HEK293 (cell line): ENCODE measurements around the gene CDK17.

ENCODE experiments used
- CTCF ChIA-PET: fragments of 350-600 bp; formaldehyde crosslinking; extraction: SDS; loops from one replicate; lab custom pipeline; 2021; ENCODE audit warnings: antibody characterized with exemption; lab: Yijun Ruan, JAX
- POLR2A ChIA-PET: fragments of 300-600 bp; formaldehyde crosslinking; extraction: SDS; loops from one replicate; lab custom pipeline; 2020; ENCODE audit warnings: antibody characterized with exemption, inconsistent platforms; lab: Yijun Ruan, JAX
- H3K27ac ChIP-seq: fragments of 200-500 bp; sonication (Bioruptor generic); 2 replicates; pipeline ENCODE4 v1.5.1; 2014; ENCODE audit warnings: low read depth, low read length, control low read depth, inconsistent platforms; ENCODE audit errors: extremely low read depth
- H3K36me3 ChIP-seq, 2 experiments: fragments of 200-500 bp in 1 of 2; sonication (Bioruptor generic) in 1 of 2; 1 replicate in 1 of 2; 2 replicates in 1 of 2; pipeline ENCODE4 v1.5.1; 2014 to 2017; ENCODE audit warnings: inconsistent platforms in 2 of 2, low read length in 2 of 2; ENCODE audit not compliant: control insufficient read depth in 2 of 2, insufficient read depth in 1 of 2
- H3K4me1 ChIP-seq: fragments of 200-500 bp; sonication (Bioruptor generic); 2 replicates; pipeline ENCODE4 v1.5.1; 2014; ENCODE audit warnings: mild to moderate bottlenecking, low read length, inconsistent platforms; ENCODE audit not compliant: control insufficient read depth, insufficient read depth
- H3K4me3 ChIP-seq: 2 replicates; pipeline ENCODE4 v1.5.1; 2011; ENCODE audit warnings: low read depth, mild to moderate bottlenecking, control low read depth, low read length, moderate library complexity
- H3K9me3 ChIP-seq: fragments of 200-500 bp; sonication (Bioruptor generic); 2 replicates; pipeline ENCODE4 v1.5.1; 2014; ENCODE audit warnings: low read depth, low read length, inconsistent platforms; ENCODE audit not compliant: control insufficient read depth, insufficient read depth
- EGR2 ChIP-seq: fragments of 450-650 bp; formaldehyde crosslinking; IDR thresholded peaks from 2 replicates; pipeline ENCODE4 v1.5.1; 2016; ENCODE audit warnings: low read depth, missing biosample characterization, missing genetic modification characterization
- ELK4 ChIP-seq: IDR thresholded peaks from 2 replicates; pipeline ENCODE4 v1.6.1; 2011; ENCODE audit warnings: mild to moderate bottlenecking, low read depth, low read length, borderline replicate concordance
- KLF16 ChIP-seq: fragments of 450-650 bp; formaldehyde crosslinking; IDR thresholded peaks from 2 replicates; pipeline ENCODE4 v1.5.1; 2017; ENCODE audit warnings: missing biosample characterization, missing genetic modification characterization
- PATZ1 ChIP-seq: fragments of 450-650 bp; formaldehyde crosslinking; IDR thresholded peaks from 2 replicates; pipeline ENCODE4 v1.5.1; 2016; ENCODE audit warnings: missing biosample characterization, missing genetic modification characterization
- SP2 ChIP-seq: fragments of 450-650 bp; formaldehyde crosslinking; IDR thresholded peaks from 2 replicates; pipeline ENCODE4 v1.5.1; 2016; ENCODE audit warnings: missing biosample characterization, missing genetic modification characterization
- SP7 ChIP-seq: fragments of 450-650 bp; formaldehyde crosslinking; IDR thresholded peaks from 2 replicates; pipeline ENCODE4 v1.5.1; 2016; ENCODE audit warnings: missing biosample characterization, missing genetic modification characterization
- TSHZ1 ChIP-seq: fragments of 450-650 bp; formaldehyde crosslinking; IDR thresholded peaks from 2 replicates; pipeline ENCODE4 v1.5.1; 2016; ENCODE audit warnings: missing biosample characterization, missing genetic modification characterization, borderline replicate concordance
- YY1 ChIP-seq: fragments of 450-650 bp; formaldehyde crosslinking; IDR thresholded peaks from 2 replicates; pipeline ENCODE4 v1.5.1; 2018; ENCODE audit warnings: missing biosample characterization, missing genetic modification characterization
- ZBTB17 ChIP-seq: fragments of 450-650 bp; formaldehyde crosslinking; IDR thresholded peaks from 2 replicates; pipeline ENCODE4 v1.5.1; 2016; ENCODE audit warnings: missing biosample characterization, missing genetic modification characterization
- ZBTB20 ChIP-seq: fragments of 450-650 bp; formaldehyde crosslinking; IDR thresholded peaks from 2 replicates; pipeline ENCODE4 v1.5.1; 2016; ENCODE audit warnings: missing biosample characterization, missing genetic modification characterization
- ZBTB48 ChIP-seq: fragments of 450-650 bp; formaldehyde crosslinking; IDR thresholded peaks from 2 replicates; pipeline ENCODE4 v1.5.1; 2016; ENCODE audit warnings: missing biosample characterization, missing genetic modification characterization
- ZBTB49 ChIP-seq: fragments of 450-650 bp; formaldehyde crosslinking; IDR thresholded peaks from 2 replicates; pipeline ENCODE4 v1.5.1; 2016; ENCODE audit warnings: missing biosample characterization, missing genetic modification characterization, low read depth
- ZEB2 ChIP-seq: fragments of 450-650 bp; formaldehyde crosslinking; IDR thresholded peaks from 2 replicates; pipeline ENCODE4 v1.5.1; 2016; ENCODE audit warnings: missing biosample characterization, missing genetic modification characterization
- ZNF133 ChIP-seq: fragments of 450-650 bp; formaldehyde crosslinking; IDR thresholded peaks from 2 replicates; pipeline ENCODE4 v1.5.1; 2016; ENCODE audit warnings: missing biosample characterization, missing genetic modification characterization
- ZNF324 ChIP-seq: fragments of 450-650 bp; formaldehyde crosslinking; IDR thresholded peaks from 2 replicates; pipeline ENCODE4 v1.5.1; 2016; ENCODE audit warnings: missing biosample characterization, missing genetic modification characterization
- ZNF341 ChIP-seq: fragments of 450-650 bp; formaldehyde crosslinking; IDR thresholded peaks from 2 replicates; pipeline ENCODE4; 2016; ENCODE audit warnings: low read depth, missing biosample characterization, missing genetic modification characterization
- ZNF501 ChIP-seq: fragments of 450-650 bp; formaldehyde crosslinking; IDR thresholded peaks from 2 replicates; pipeline ENCODE4 v1.5.1; 2016; ENCODE audit warnings: missing biosample characterization, missing genetic modification characterization
- ZNF561 ChIP-seq: fragments of 450-650 bp; IDR thresholded peaks from 2 replicates; pipeline ENCODE4 v1.5.1; 2018; ENCODE audit warnings: missing biosample characterization, missing genetic modification characterization, borderline replicate concordance
- ZNF600 ChIP-seq: fragments of 450-650 bp; formaldehyde crosslinking; IDR thresholded peaks from 2 replicates; pipeline ENCODE4 v1.5.1; 2016; ENCODE audit warnings: missing biosample characterization, missing genetic modification characterization
- ZNF707 ChIP-seq: fragments of 450-650 bp; formaldehyde crosslinking; IDR thresholded peaks from 2 replicates; pipeline ENCODE4 v1.5.1; 2016; ENCODE audit warnings: missing biosample characterization, missing genetic modification characterization
- ZXDB ChIP-seq: fragments of 450-650 bp; formaldehyde crosslinking; IDR thresholded peaks from 2 replicates; pipeline ENCODE4 v1.5.1; 2016; ENCODE audit warnings: missing biosample characterization, missing genetic modification characterization

The CDK17 gene

GRCh38 chr12:96315741-96316481 is 84.3 kb downstream of the CDK17 start (continued):
- TF ChIP-seq ZXDB, result peak; percentile 74
- peak; percentile 30; the same call in 1 of the 2 replicates for TF ChIP-seq KLF16
- peak; percentile 71 for TF ChIP-seq ZBTB20 (tag by site-specific recombination)
- TF ChIP-seq ZNF501, result peak; percentile 82; the same call in 1 of the 2 replicates
- peak; percentile 55 for TF ChIP-seq YY1 (tag by site-specific recombination)
- 0 out of 2 replicates have a peak, but pooled peaks have one; percentile 21 for TF ChIP-seq ZNF561 (tag by site-specific recombination)
- 0 out of 2 replicates have a peak, but pooled peaks have one; percentile 47 for TF ChIP-seq ZNF324 (tag by site-specific recombination)
- peak; percentile 74 for TF ChIP-seq EGR2 (tag by site-specific recombination)
- peak; percentile 87 for TF ChIP-seq ZBTB48 (tag by site-specific recombination)
- TF ChIP-seq ZEB2 (tag by site-specific recombination), result peak; percentile 77
- 0 out of 2 replicates have a peak, but pooled peaks have one; percentile 20 for TF ChIP-seq PATZ1 (tag by site-specific recombination)
- peak; percentile 95 for TF ChIP-seq ZNF341 (tag by site-specific recombination)
- TF ChIP-seq ZNF133, result 0 out of 2 replicates have a peak, but pooled peaks have one; percentile 13
- TF ChIP-seq ZNF600 (tag by site-specific recombination), result peak; percentile 57; the same call in 1 of the 2 replicates
- peak; percentile 69 for TF ChIP-seq SP7 (tag by site-specific recombination)
- peak; percentile 69 for TF ChIP-seq ZBTB17 (tag by site-specific recombination)
- 0 out of 2 replicates have a peak, but pooled peaks have one; percentile 8 for TF ChIP-seq SP2 (tag by site-specific recombination)

GRCh38 chr12:96314723-96315122 is 85.5 kb downstream of the CDK17 start:
- Histone ChIP-seq H3K36me3 (peaks cover 2 to 12% of the 10 kb centered on the region in 2 experiments), H3K9me3 (no peaks in the 10 kb centered on the region), H3K4me1 (0 out of 2 replicates have a peak, but pooled peaks cover 5% of the 10 kb centered on the region), H3K27ac (no peak overlapping the region), H3K4me3 (no peak overlapping the region)
- ChIA-PET CTCF (no interaction called here), POLR2A (interaction anchor here (1.6 kb wide), 1 partner anchor 86 kb away, joined by 5 read pairs; the partner anchor contains the start of gene CDK17)
- TF ChIP-seq ELK4 (no peak), ZBTB49 (no peak), TSHZ1 (tag by site-specific recombination) (no peak), ZNF707 (tag by site-specific recombination) (no peak), ZBTB20 (tag by site-specific recombination) (no peak)
